GM19193 (cell line): ENCODE measurements around the gene OR5AC2.

Source experiments
- POLR2A ChIP-seq: IDR thresholded peaks from 4 replicates; pipeline ENCODE4 v1.6.1; 2011; ENCODE audit not compliant: insufficient read depth, insufficient read length; ENCODE audit errors: extremely low read depth

Gene OR5AC2

GRCh38 chr3:98086873-98087272, at the start of gene OR5AC2:
Gene OR5AC2, plus strand, starts transcription at chr3:98087173. Its CDS starts 0 bp downstream, at chr3:98087173.
- no peak for TF ChIP-seq POLR2A

GRCh38 chr3:98038286-98038685, 48.7 kb upstream of the OR5AC2 start:
- TF ChIP-seq POLR2A = no peak

- TF ChIP-seq POLR2A = no peak
Measured at GRCh38 chr3:98038876-98039275, 48.1 kb upstream of the OR5AC2 start.

- TF ChIP-seq POLR2A = no peak
Measured at GRCh38 chr3:98039322-98040024, 47.5 kb upstream of the OR5AC2 start.

GRCh38 chr3:98041350-98041749, 45.6 kb upstream of the OR5AC2 start:
- no peak for TF ChIP-seq POLR2A

- no peak for TF ChIP-seq POLR2A
Measured at GRCh38 chr3:98048586-98048985, 38.4 kb upstream of the OR5AC2 start.

GRCh38 chr3:98049271-98049670, 37.7 kb upstream of the OR5AC2 start:
- no peak for TF ChIP-seq POLR2A

GRCh38 chr3:98056035-98056434, 30.9 kb upstream of the OR5AC2 start:
- TF ChIP-seq POLR2A = no peak

GRCh38 chr3:98057631-98058030, 29.3 kb upstream of the OR5AC2 start:
- TF ChIP-seq POLR2A = no peak

GRCh38 chr3:98058244-98058960, 28.6 kb upstream of the OR5AC2 start:
- TF ChIP-seq POLR2A = no peak

GRCh38 chr3:98068824-98069223, 18.1 kb upstream of the OR5AC2 start:
- TF ChIP-seq POLR2A = no peak

GRCh38 chr3:98070840-98071239, 16.1 kb upstream of the OR5AC2 start:
- TF ChIP-seq POLR2A = no peak

GRCh38 chr3:98073486-98073885, 13.5 kb upstream of the OR5AC2 start:
- no peak for TF ChIP-seq POLR2A

GRCh38 chr3:98095882-98096281, 8.9 kb downstream of the OR5AC2 start:
- no peak for TF ChIP-seq POLR2A

- no peak for TF ChIP-seq POLR2A
Measured at GRCh38 chr3:98099848-98100247, 12.9 kb downstream of the OR5AC2 start.

- no peak for TF ChIP-seq POLR2A
Measured at GRCh38 chr3:98108162-98108561, 21.2 kb downstream of the OR5AC2 start.
